K562 (cell line): ENCODE data around the gene HYAL4. TPM values are rescaled to one million over a fixed set of nuclear protein-coding genes. Genes with fewer than 3 reads are reported as not detected.

Experiments
- ATAC-seq: fragments of 200-7000 bp; cut with Tn5 transposase; 3 replicates; pipeline ENCODE4 v1.9.1; 2020; ENCODE audit warnings: moderate library complexity
- BruUV-seq: library from RNA; stranded (reverse); fragments of 400-500 nt; replicated peaks from 2 replicates; lab custom pipeline; 2021; lab: Mats Ljungman, UMichigan
- CTCF ChIA-PET: fragments of 300-600 bp; formaldehyde crosslinking; extraction: SDS; loops from one replicate; lab custom pipeline; 2021; ENCODE audit warnings: low intra/inter-chr PET ratio; lab: Yijun Ruan, JAX
- POLR2A ChIA-PET: fragments of 300-600, 350-650 bp; sonication (Branson Sonifier 250); formaldehyde crosslinking; extraction: SDS; loops from one replicate; lab custom pipeline; 2021; ENCODE audit warnings: antibody characterized with exemption, inconsistent platforms; lab: Yijun Ruan, JAX
- DNase-seq, 4 experiments: peaks; one replicate each; pipeline versions ENCODE4 v3.0.0 to v3.0.0-alpha.2; 2011 to 2018; ENCODE audit warnings: low spot score in 3 of 4, mixed read lengths in 3 of 4; ENCODE audit errors: extremely low read depth in 1 of 4
- FAIRE-seq: peaks from 2 replicates; lab custom pipeline; 2011; peaks lifted over from hg19 to GRCh38; lab: Jason Lieb, UNC
- H2AFZ ChIP-seq: 2 replicates; pipeline ENCODE4 v1.6.0; 2011; ENCODE audit warnings: low read depth, low read length, control low read depth, inconsistent platforms
- H3K27ac ChIP-seq: fragments of 200-600 bp; 3 replicates; pipeline ENCODE4 v1.8.0; 2011; ENCODE audit warnings: low read depth, mild to moderate bottlenecking, control low read depth, inconsistent platforms, low read length, moderate library complexity, mixed read lengths; ENCODE audit errors: extremely low read depth
- H3K27me3 ChIP-seq, 2 experiments: fragments of 300-600 bp in 1 of 2; 2 replicates in 1 of 2; 3 replicates in 1 of 2; pipeline versions ENCODE4 v1.6.0 to v1.8.0; 2011; ENCODE audit warnings: inconsistent platforms in 2 of 2, low read length in 2 of 2, mild to moderate bottlenecking in 1 of 2, mixed read lengths in 1 of 2, moderate library complexity in 1 of 2; ENCODE audit not compliant: control insufficient read depth in 2 of 2, insufficient read depth in 2 of 2
- H3K36me3 ChIP-seq: fragments of 300-600 bp; 3 replicates; pipeline ENCODE4 v1.8.0; 2011; ENCODE audit warnings: mild to moderate bottlenecking, low read length, inconsistent platforms; ENCODE audit not compliant: control insufficient read depth, insufficient read depth
- H3K4me1 ChIP-seq, 2 experiments: fragments of 200-600 bp in 1 of 2; replicated peaks in 1 of 2; 2 replicates in 1 of 2; 3 replicates in 1 of 2; pipeline versions ENCODE4 v1.5.1 to v1.8.0; 2011; ENCODE audit warnings: inconsistent platforms in 2 of 2, low read length in 2 of 2, mild to moderate bottlenecking in 1 of 2, mixed read lengths in 1 of 2, moderate library complexity in 1 of 2; ENCODE audit not compliant: control insufficient read depth in 2 of 2, insufficient read depth in 2 of 2
- H3K4me2 ChIP-seq: 2 replicates; pipeline ENCODE4 v1.6.1; 2011; ENCODE audit warnings: low read length, control low read depth, inconsistent platforms, mixed read lengths; ENCODE audit not compliant: insufficient read depth
- H3K4me3 ChIP-seq: fragments of 200-600 bp; sonication (generic), shearing (Covaris generic); 2 replicates; pipeline ENCODE4 v1.5.1; 2016; ENCODE audit warnings: control low read depth, inconsistent platforms
- H3K79me2 ChIP-seq: fragments of 200-600 bp; 3 replicates; pipeline ENCODE4 v1.8.0; 2011; ENCODE audit warnings: low read length, inconsistent platforms; ENCODE audit not compliant: control insufficient read depth, insufficient read depth
- H3K9ac ChIP-seq, 2 experiments: 2 replicates each; pipeline versions ENCODE4 v1.6.0 to v1.6.1; 2011; ENCODE audit warnings: low read depth in 2 of 2, low read length in 2 of 2, control low read depth in 1 of 2, inconsistent platforms in 1 of 2, mild to moderate bottlenecking in 1 of 2, mixed read lengths in 1 of 2; ENCODE audit not compliant: insufficient read depth in 1 of 2
- H3K9me1 ChIP-seq: one replicate; pipeline ENCODE4 v1.6.0; 2011; ENCODE audit warnings: inconsistent platforms, mild to moderate bottlenecking, low read length, moderate library complexity; ENCODE audit not compliant: control insufficient read depth, insufficient read depth
- H3K9me3 ChIP-seq: replicated peaks from 2 replicates; pipeline ENCODE4 v1.5.1; 2011; ENCODE audit warnings: low read depth, low read length, inconsistent platforms; ENCODE audit not compliant: control insufficient read depth, insufficient read depth
- H4K20me1 ChIP-seq: replicated peaks from 2 replicates; pipeline ENCODE4 v1.6.1; 2011; ENCODE audit warnings: low read length, inconsistent platforms, mixed read lengths; ENCODE audit not compliant: control insufficient read depth, insufficient read depth
- CREB1 ChIP-seq, 2 experiments: sonication (generic) in 1 of 2; formaldehyde crosslinking in 1 of 2; IDR thresholded peaks; 2 replicates each; pipeline versions ENCODE4 v1.6.1 to v1.8.0; 2012 to 2022; ENCODE audit warnings: inconsistent platforms in 1 of 2, mild to moderate bottlenecking in 1 of 2, missing genetic modification reagents in 1 of 2, moderate library complexity in 1 of 2
- ERF ChIP-seq: fragments of 450-650 bp; formaldehyde crosslinking; IDR thresholded peaks from 2 replicates; pipeline ENCODE4 v1.4.0; 2020; ENCODE audit warnings: mild to moderate bottlenecking, mixed read lengths
- ILF3 ChIP-seq: fragments of 450-650 bp; IDR thresholded peaks from 2 replicates; pipeline ENCODE4 v1.6.1; 2018; ENCODE audit warnings: antibody characterized with exemption, mild to moderate bottlenecking, moderate library complexity, borderline replicate concordance
- L3MBTL2 ChIP-seq: fragments of 450-650 bp; IDR thresholded peaks from 2 replicates; pipeline ENCODE4 v1.6.1; 2016; ENCODE audit warnings: mild to moderate bottlenecking, moderate library complexity
- MBD2 ChIP-seq: sonication (generic); IDR thresholded peaks from 2 replicates; pipeline ENCODE4 v1.6.1; 2016; ENCODE audit warnings: low read depth, borderline replicate concordance
- NR0B1 ChIP-seq: fragments of 450-650 bp; IDR thresholded peaks from one replicate; pipeline ENCODE4 v1.6.1; 2018; ENCODE audit warnings: mild to moderate bottlenecking, moderate library complexity; ENCODE audit not compliant: partially characterized antibody
- SMC3 ChIP-seq: conservative IDR thresholded peaks from 2 replicates; pipeline ENCODE4 v1.6.1; 2011; ENCODE audit warnings: low read depth, low read length, improper control_type of control experiment; ENCODE audit not compliant: insufficient read depth
- SP1 ChIP-seq: sonication (generic); formaldehyde crosslinking; IDR thresholded peaks from 2 replicates; pipeline ENCODE4 v1.8.1; 2022; ENCODE audit warnings: mild to moderate bottlenecking, missing genetic modification reagents
- ZBTB1 ChIP-seq: sonication (generic); formaldehyde crosslinking; IDR thresholded peaks from 2 replicates; pipeline ENCODE4 v1.8.1; 2023; ENCODE audit warnings: missing genetic modification reagents, low read depth, mild to moderate bottlenecking, borderline replicate concordance
- ZNF707 ChIP-seq: fragments of 250-450 bp; sonication (Bioruptor Pico); conservative IDR thresholded peaks from 2 replicates; pipeline ENCODE4 v1.8.0; 2022; ENCODE audit warnings: inconsistent platforms, mild to moderate bottlenecking, moderate library complexity
- WGBS: fragments of 100-300 bp; shearing (Covaris generic); methylation state at CpG from one replicate; pipeline ENCODE4 v1.1.6; 2016; ENCODE audit warnings: low coverage, mixed read lengths; ENCODE audit not compliant: insufficient coverage; ENCODE audit errors: missing lambda C conversion rate; 5-methylcytosine and 5-hydroxymethylcytosine counted together
- in situ Hi-C: fragments of 300-500 bp; cut with MboI; formaldehyde crosslinking; loops from 4 replicates; pipeline ENCODE4 v1.15.0; 2018; ENCODE audit warnings: inconsistent platforms, mixed read lengths
- intact Hi-C: fragments of 100-400 bp; cut with micrococcal nuclease; formaldehyde crosslinking; loops from 2 replicates; pipeline ENCODE4 v1.14.2; 2022
- polyA plus RNA-seq, 8 experiments: library from polyadenylated mRNA; depleted of rRNA in 4 of 8; stranded (reverse) in 5 of 8; unstranded in 3 of 8; fragments of >200 nt; fragmentation: Nextera tagmentation in 2 of 8; fragmentation: Illumina TruSeq in 1 of 8; extraction: Ambion mirVana in 2 of 8; extraction: Trizol in 1 of 8; gene quantifications; 2 replicates each; pipeline versions ENCODE4 v1.2.1 to v1.2.3, GENCODE V29; 2011 to 2014; ENCODE audit warnings: inconsistent platforms in 1 of 8, missing spikeins in 1 of 8
- total RNA-seq, 7 experiments: library from RNA; depleted of rRNA in 6 of 7; stranded (reverse); fragments of >200 nt in 6 of 7; fragmentation: Illumina TruSeq in 2 of 7; extraction: Trizol in 2 of 7; gene quantifications; 2 replicates each; pipeline versions ENCODE4 v1.2.1 to v1.2.3, GENCODE V29; 2011 to 2021; ENCODE audit warnings: low replicate concordance in 1 of 7

HYAL4 gene
- total and polyA plus RNA-seq, 9 of the 15 experiments (the other 6 are each of a cell fraction or from before 2014, with no cell fraction given) = not detected

DNA sequence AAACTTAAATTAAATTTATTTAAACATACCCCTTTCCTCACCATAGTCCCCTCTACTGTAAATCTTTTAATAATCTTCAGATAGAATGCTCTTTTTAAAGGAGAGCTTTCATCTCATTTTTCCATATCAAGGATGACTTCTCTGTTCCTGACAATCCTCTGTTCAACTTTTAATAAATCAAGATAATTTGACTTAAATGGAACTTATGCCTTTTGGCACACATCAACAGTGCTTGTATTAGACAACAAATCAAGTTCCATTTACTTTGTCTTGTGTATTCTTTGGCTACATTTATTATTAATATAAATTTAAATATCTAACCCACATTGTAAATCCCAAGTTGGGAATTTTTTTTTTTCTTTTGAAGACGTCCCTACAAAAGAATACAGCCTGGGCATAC, 42.7 kb upstream of the HYAL4 start:
- in situ Hi-C loops (loop anchor here (5.0 kb wide), 1 partner anchor 40 kb away; no protein-coding TSS in a partner anchor), intact Hi-C loops (loop anchor here (5.0 kb wide), 1 partner anchor 220 kb away; no protein-coding TSS in a partner anchor)
- FAIRE-seq = no peak
- Histone ChIP-seq H2AFZ (no peak overlapping the region), H3K9ac (no peak overlapping the region), H3K27ac (no peak overlapping the region), H3K4me1 (peaks cover 0 to 12% of the 10 kb centered on the region in 2 experiments; a peak in 1 of 5 replicates), H3K4me3 (no peak overlapping the region), H3K36me3 (no peaks in the 10 kb centered on the region), H3K9me3 (no peaks in the 10 kb centered on the region), H3K79me2 (no peaks in the 10 kb centered on the region), H4K20me1 (no peaks in the 10 kb centered on the region), H3K9me1 (no peaks in the 10 kb centered on the region)
- DNase-seq = no peak
- CTCF ChIA-PET = no interaction called here
- BruUV-seq = no TSS peak
- POLR2A ChIA-PET = interaction anchor here (0.6 kb wide), 1 partner anchor 150 kb away, joined by 4 read pairs; no protein-coding TSS in a partner anchor
- 0% methylated on average over 1 of the region's 1 CpG for WGBS
- no peak for TF ChIP-seq ZNF707
- no peak for TF ChIP-seq SP1 (CRISPR knock-in tag)
- TF ChIP-seq ZBTB1 (CRISPR knock-in tag) = no peak
- no peak for TF ChIP-seq SMC3
- no peak for TF ChIP-seq ERF
- no peak for TF ChIP-seq L3MBTL2
- TF ChIP-seq ILF3 = no peak
- TF ChIP-seq NR0B1 = no peak
- TF ChIP-seq MBD2 = no peak
- no peak for TF ChIP-seq CREB1 (IDR thresholded peaks at IDR 0.05)
- TF ChIP-seq CREB1 (CRISPR knock-in tag; IDR thresholded peaks at IDR 0.05) = no peak
- TF ChIP-seq, all 486 proteins: peak for 0
- H3K4me2 ChIP-seq = no peak overlapping the region
- H3K27me3 ChIP-seq = no peaks in the 10 kb centered on the region
- ATAC-seq = no peak
